CD4-positive, CD25-positive, alpha-beta regulatory T cell (primary cell): ENCODE results near the gene SYNE1. TPM values are rescaled to one million over a fixed set of nuclear protein-coding genes. Genes with fewer than 3 reads are reported as not detected.
"Not testable (repeated sequence)": the region's sequence is repeated elsewhere in the genome, so short reads cannot be mapped to it uniquely, and the experiment has no call there.

Experiments used
- ATAC-seq, 2 donors: fragments of 150-1000 bp; cut with Tn5 transposase; one replicate each; pipeline ENCODE4 v1.10.0; 2021; ENCODE audit warnings: low read depth in 2 of 2, moderate number of reproducible peaks in 2 of 2, moderate library complexity in 1 of 2
- DNase-seq, 3 donors: peaks; one replicate each; pipeline versions ENCODE4 v3.0.0 to v3.0.0-alpha.2; 2012 to 2022; ENCODE audit warnings: mixed read lengths in 1 of 3
- H3K27ac ChIP-seq: one replicate; pipeline ENCODE4 v1.7.0; 2013; ENCODE audit warnings: mild to moderate bottlenecking, low read length; ENCODE audit not compliant: insufficient read depth, poor library complexity, severe bottlenecking
- H3K27me3 ChIP-seq: one replicate; pipeline ENCODE4 v1.7.0; 2013; ENCODE audit warnings: low read length; ENCODE audit not compliant: control insufficient read depth, insufficient read depth
- H3K36me3 ChIP-seq: one replicate; pipeline ENCODE4 v1.7.0; 2013; ENCODE audit warnings: mild to moderate bottlenecking, low read length, moderate library complexity; ENCODE audit not compliant: control insufficient read depth, insufficient read depth
- H3K4me1 ChIP-seq: 2 replicates; pipeline ENCODE4 v1.7.0; 2013; ENCODE audit warnings: mild to moderate bottlenecking, low read length; ENCODE audit not compliant: insufficient read depth, control insufficient read depth, poor library complexity, severe bottlenecking
- H3K4me3 ChIP-seq: one replicate; pipeline ENCODE4 v1.7.0; 2013; ENCODE audit warnings: low read depth, mild to moderate bottlenecking, low read length, moderate library complexity
- H3K9me3 ChIP-seq, 2 experiments: 1 replicate in 1 of 2; 2 replicates in 1 of 2; pipeline ENCODE4 v1.7.0; 2013; ENCODE audit warnings: low read length in 2 of 2, mild to moderate bottlenecking in 1 of 2, moderate library complexity in 1 of 2; ENCODE audit not compliant: control insufficient read depth in 2 of 2
- H3K27ac Mint-ChIP-seq, 3 donors: one replicate each; pipeline ENCODE4 v1.8.0; 2020 to 2022; ENCODE audit warnings: mild to moderate bottlenecking in 3 of 3, mixed read lengths in 3 of 3, moderate library complexity in 2 of 3
- H3K27me3 Mint-ChIP-seq: one replicate; pipeline ENCODE4 v1.8.0; 2022; ENCODE audit warnings: mild to moderate bottlenecking, mixed read lengths
- H3K36me3 Mint-ChIP-seq: one replicate; pipeline ENCODE4 v1.8.0; 2020; ENCODE audit warnings: mixed read lengths
- H3K4me1 Mint-ChIP-seq, 4 donors: one replicate each; pipeline ENCODE4 v1.8.0; 2020 to 2022; ENCODE audit warnings: mixed read lengths in 4 of 4, mild to moderate bottlenecking in 1 of 4
- H3K4me3 Mint-ChIP-seq, 4 donors: one replicate each; pipeline ENCODE4 v1.8.0; 2020 to 2022; ENCODE audit warnings: mild to moderate bottlenecking in 4 of 4, mixed read lengths in 4 of 4, moderate library complexity in 3 of 4
- H3K9me3 Mint-ChIP-seq, 7 donors: one replicate each; pipeline ENCODE4 v1.8.0; 2020 to 2022; ENCODE audit warnings: mixed read lengths in 7 of 7, mild to moderate bottlenecking in 3 of 7, moderate library complexity in 2 of 7
- polyA plus RNA-seq, 4 donors: library from polyadenylated mRNA; unstranded; fragments of 300-500 nt; fragmentation: Illumina TruSeq; gene quantifications; one replicate each; pipeline ENCODE4 v1.2.3, GENCODE V29; 2021
- total RNA-seq: library from RNA; stranded (reverse); gene quantifications from one replicate; pipeline ENCODE4 v1.2.3, GENCODE V29; 2022

SYNE1 gene
- 166 TPM for total RNA-seq
- polyA plus RNA-seq, result 10 to 100 TPM; 48.1 to 66.3 (median 56.6) TPM

GRCh38 chr6:152637296-152638047 lies at the start of gene SYNE1:
TSS of gene SYNE1 (minus strand) at chr6:152637362. CDS start at chr6:152628331, 9,031 bp downstream.
- H3K4me1 Mint-ChIP-seq, result peaks cover 0 to 28% (median 17%) of the 10 kb centered on the region in 4 donors
- no peak for ATAC-seq
- H3K4me3 ChIP-seq, result peak within 1 kb of the TSS; percentile 4

GRCh38 chr6:152685819-152686218 lies 48.7 kb upstream of the SYNE1 start:
- no peak overlapping the region for H3K27ac ChIP-seq
- Mint-ChIP-seq H3K27me3 (no peaks in the 10 kb centered on the region), H3K9me3 (peaks cover 0 to 3% (median 0%) of the 10 kb centered on the region in 7 donors), H3K27ac (no peak overlapping the region), H3K4me3 (no peak overlapping the region), H3K36me3 (no peaks in the 10 kb centered on the region), H3K4me1 (no peaks in the 10 kb centered on the region)
- H3K4me1 ChIP-seq, result no peaks in the 10 kb centered on the region
- H3K9me3 ChIP-seq, result no peaks in the 10 kb centered on the region
- ATAC-seq (no peak), DNase-seq (no peak)
- no peaks in the 10 kb centered on the region for H3K27me3 ChIP-seq
- no peak overlapping the region for H3K4me3 ChIP-seq
- H3K36me3 ChIP-seq, result no peaks in the 10 kb centered on the region

More at GRCh38 chr6:152637296-152638047, at the start of gene SYNE1:
- no peak within 1 kb of the TSS for H3K27ac ChIP-seq
- no peak within 1 kb of the TSS for H3K27ac Mint-ChIP-seq
- H3K4me3 Mint-ChIP-seq, result peak within 1 kb of the TSS; percentile 75 to 93 (median 86)
- DNase-seq, result no peak
- no peaks in the 10 kb centered on the region for H3K9me3 ChIP-seq
- H3K27me3 Mint-ChIP-seq, result peaks cover 35% of the 10 kb centered on the region
- peaks cover 12% of the 10 kb centered on the region for H3K4me1 ChIP-seq
- peaks cover 0 to 1% (median 0%) of the 10 kb centered on the region in 7 donors for H3K9me3 Mint-ChIP-seq
- H3K36me3 ChIP-seq, result no peaks in the 10 kb centered on the region
- no peaks in the 10 kb centered on the region for H3K36me3 Mint-ChIP-seq
- H3K27me3 ChIP-seq, result peaks cover 3% of the 10 kb centered on the region

GRCh38 chr6:152682935-152683334 lies 45.8 kb upstream of the SYNE1 start:
- H3K27me3 ChIP-seq, DNase-seq, H3K27ac ChIP-seq, H3K4me1 Mint-ChIP-seq, ATAC-seq, H3K4me3 Mint-ChIP-seq, H3K27me3 Mint-ChIP-seq, H3K36me3 ChIP-seq, H3K4me3 ChIP-seq, H3K9me3 Mint-ChIP-seq, H3K27ac Mint-ChIP-seq, H3K36me3 Mint-ChIP-seq, H3K4me1 ChIP-seq, H3K9me3 ChIP-seq: not testable (repeated sequence)

- Mint-ChIP-seq H3K36me3 (no peaks in the 10 kb centered on the region), H3K9me3 (no peaks in the 10 kb centered on the region), H3K27me3 (no peaks in the 10 kb centered on the region), H3K27ac (no peak overlapping the region), H3K4me1 (no peaks in the 10 kb centered on the region), H3K4me3 (no peak overlapping the region)
- Histone ChIP-seq H3K9me3 (no peaks in the 10 kb centered on the region), H3K4me1 (no peaks in the 10 kb centered on the region), H3K27ac (no peak overlapping the region), H3K4me3 (no peak overlapping the region), H3K27me3 (no peaks in the 10 kb centered on the region), H3K36me3 (no peaks in the 10 kb centered on the region)
- DNase-seq (no peak), ATAC-seq (no peak)
Measured at GRCh38 chr6:152682141-152682540, 45.0 kb upstream of the SYNE1 start.

- Mint-ChIP-seq H3K27me3 (no peaks in the 10 kb centered on the region), H3K4me1 (no peaks in the 10 kb centered on the region), H3K36me3 (no peaks in the 10 kb centered on the region), H3K4me3 (no peak overlapping the region), H3K27ac (no peak overlapping the region), H3K9me3 (no peaks in the 10 kb centered on the region)
- DNase-seq (no peak), ATAC-seq (no peak)
- Histone ChIP-seq H3K27me3 (no peaks in the 10 kb centered on the region), H3K4me3 (no peak overlapping the region), H3K9me3 (no peaks in the 10 kb centered on the region), H3K27ac (no peak overlapping the region), H3K4me1 (no peaks in the 10 kb centered on the region), H3K36me3 (no peaks in the 10 kb centered on the region)
Measured at GRCh38 chr6:152680879-152681517, 43.8 kb upstream of the SYNE1 start.

GRCh38 chr6:152680151-152680550 lies 43.0 kb upstream of the SYNE1 start:
- Mint-ChIP-seq H3K27me3 (no peaks in the 10 kb centered on the region), H3K36me3 (no peaks in the 10 kb centered on the region), H3K27ac (no peak overlapping the region), H3K9me3 (no peaks in the 10 kb centered on the region), H3K4me1 (no peaks in the 10 kb centered on the region), H3K4me3 (no peak overlapping the region)
- Histone ChIP-seq H3K9me3 (no peaks in the 10 kb centered on the region), H3K27me3 (no peaks in the 10 kb centered on the region), H3K4me3 (no peak overlapping the region), H3K36me3 (no peaks in the 10 kb centered on the region), H3K27ac (no peak overlapping the region), H3K4me1 (no peaks in the 10 kb centered on the region)
- DNase-seq, result no peak
- no peak for ATAC-seq

GRCh38 chr6:152673236-152673635 lies 36.1 kb upstream of the SYNE1 start:
- Mint-ChIP-seq H3K4me3 (no peak overlapping the region), H3K27me3 (no peaks in the 10 kb centered on the region), H3K36me3 (no peaks in the 10 kb centered on the region), H3K9me3 (peaks cover 0 to 2% (median 0%) of the 10 kb centered on the region in 7 donors), H3K4me1 (no peaks in the 10 kb centered on the region), H3K27ac (no peak overlapping the region)
- ATAC-seq, result no peak
- Histone ChIP-seq H3K9me3 (no peaks in the 10 kb centered on the region), H3K27ac (no peak overlapping the region), H3K4me1 (no peaks in the 10 kb centered on the region), H3K4me3 (no peak overlapping the region), H3K36me3 (no peaks in the 10 kb centered on the region), H3K27me3 (no peaks in the 10 kb centered on the region)
- DNase-seq, result no peak

GRCh38 chr6:152671171-152671570 lies 34.0 kb upstream of the SYNE1 start:
- no peaks in the 10 kb centered on the region for H3K36me3 Mint-ChIP-seq
- ATAC-seq, result no peak
- no peaks in the 10 kb centered on the region for H3K4me1 ChIP-seq

More at GRCh38 chr6:152671171-152671570, 34.0 kb upstream of the SYNE1 start:
- Histone ChIP-seq H3K27me3 (no peaks in the 10 kb centered on the region), H3K9me3 (no peaks in the 10 kb centered on the region), H3K4me3 (no peak overlapping the region), H3K36me3 (no peaks in the 10 kb centered on the region), H3K27ac (no peak overlapping the region)
- peaks cover 6% of the 10 kb centered on the region for H3K27me3 Mint-ChIP-seq
- H3K27ac Mint-ChIP-seq, result no peak overlapping the region
- peaks cover 0 to 4% (median 0%) of the 10 kb centered on the region in 7 donors for H3K9me3 Mint-ChIP-seq
- no peak for DNase-seq
- H3K4me1 Mint-ChIP-seq, result no peaks in the 10 kb centered on the region
- H3K4me3 Mint-ChIP-seq, result no peak overlapping the region
